ENCODE results near the gene IVD. TPM values are rescaled to one million over a fixed set of nuclear protein-coding genes. Genes with fewer than 3 reads are reported as not detected.

The IVD gene
- total RNA-seq, 1 donor = 60.1 TPM

DNA sequence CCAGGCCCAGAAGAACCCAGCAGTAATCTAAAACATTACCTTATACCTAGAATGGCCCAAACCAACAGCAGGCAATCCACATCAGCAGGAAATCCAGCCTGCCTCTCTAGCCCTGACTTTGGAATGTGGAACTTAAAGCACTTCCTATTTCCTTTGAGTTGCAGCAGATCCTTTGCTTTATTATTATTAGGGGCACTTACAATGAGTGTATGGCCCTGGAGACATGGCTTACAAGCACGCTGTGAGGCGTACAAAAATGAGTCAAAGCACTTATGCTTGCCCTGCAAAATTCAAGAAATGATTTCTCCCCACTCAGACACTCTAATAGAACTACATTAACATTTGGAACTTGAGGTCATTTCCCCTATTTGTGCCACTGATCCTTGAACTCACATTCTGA, 32.6 kb upstream of the IVD start:
- no peak for DNase-seq (ENCODE audit: low read depth in 2 of 3, low spot score in 2 of 3)

DNA sequence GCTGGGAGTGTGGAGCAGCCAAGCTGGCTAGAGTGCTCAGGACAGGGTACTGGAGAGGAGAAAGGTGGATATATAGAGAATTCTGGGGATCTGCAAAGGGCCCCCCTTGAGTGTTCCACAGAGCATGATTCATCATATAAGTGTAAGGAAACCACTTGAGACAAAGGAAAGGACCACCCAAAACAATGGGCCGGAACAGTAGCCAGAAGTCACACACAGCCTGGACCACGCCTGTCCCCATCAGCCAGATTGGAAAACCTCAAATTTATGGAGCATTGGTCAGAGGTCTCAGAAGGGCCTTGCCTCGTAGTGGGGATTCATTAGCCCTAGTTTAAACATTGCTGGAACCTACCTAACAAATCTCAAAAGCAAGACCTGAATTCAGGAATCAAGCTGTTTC, 28.0 kb upstream of the IVD start:
- DNase-seq (ENCODE audit: low read depth in 2 of 3, low spot score in 2 of 3) = no peak

DNA sequence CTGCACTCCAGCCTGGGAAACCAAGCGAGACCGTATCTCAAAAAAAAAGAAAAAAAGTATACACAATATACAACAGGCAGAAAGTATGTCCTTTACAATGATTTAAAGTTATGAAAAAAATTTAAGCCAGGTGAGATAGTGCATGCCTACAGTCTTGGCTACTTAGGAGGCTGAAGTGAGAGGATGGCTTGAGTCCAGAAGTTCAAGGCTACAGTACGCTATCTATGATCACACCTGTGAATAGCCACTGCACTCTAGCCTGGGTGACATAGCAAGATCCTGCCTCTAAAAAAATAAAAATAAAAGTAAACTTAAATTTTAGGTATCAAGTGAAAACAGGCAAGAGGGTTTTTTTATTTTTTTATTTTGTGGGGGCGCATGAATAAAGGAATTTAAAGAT, 26.2 kb upstream of the IVD start:
- DNase-seq (ENCODE audit: low read depth in 2 of 3, low spot score in 2 of 3) = no peak

DNA sequence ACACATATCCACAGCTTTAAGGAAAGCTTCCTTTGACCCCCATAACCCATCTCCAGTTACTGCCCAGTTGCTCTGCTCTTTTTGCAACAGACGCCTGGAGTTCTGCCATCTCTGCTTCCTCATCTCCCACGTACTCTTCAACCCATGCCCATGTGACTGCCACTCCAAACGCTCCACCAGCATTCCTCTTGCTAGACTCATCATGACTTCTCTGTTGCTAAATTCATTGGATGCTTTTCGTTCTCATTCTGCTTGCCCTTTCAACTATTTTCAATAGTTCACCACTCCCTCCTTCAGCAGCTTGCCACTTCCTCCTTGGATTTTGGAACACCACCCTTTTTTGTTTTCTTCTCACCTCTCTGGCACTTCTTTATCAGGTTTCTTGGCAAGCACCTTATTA, 25.7 kb upstream of the IVD start:
- DNase-seq (ENCODE audit: low read depth in 2 of 3, low spot score in 2 of 3) = no peak

DNA sequence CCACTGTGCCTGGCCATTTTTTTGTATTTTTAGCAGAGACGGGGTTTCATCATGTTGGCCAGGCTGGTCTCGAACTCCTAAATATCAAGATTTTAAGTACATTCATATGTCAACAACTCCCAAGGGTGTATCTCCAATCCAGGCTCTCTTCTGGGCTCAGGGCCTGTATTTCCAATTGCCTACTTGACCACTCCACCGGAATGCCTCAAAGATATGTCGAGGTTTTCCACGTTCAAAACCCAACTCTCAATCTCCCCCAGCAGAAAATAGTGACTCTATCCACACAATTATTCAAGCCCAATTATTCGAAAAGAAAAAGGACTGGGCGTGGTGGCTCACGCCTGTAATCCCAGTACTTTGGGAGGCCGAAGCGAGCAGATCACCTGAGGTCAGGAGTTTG, 25.0 kb upstream of the IVD start:
- DNase-seq (ENCODE audit: low read depth in 2 of 3, low spot score in 2 of 3) = no peak

DNA sequence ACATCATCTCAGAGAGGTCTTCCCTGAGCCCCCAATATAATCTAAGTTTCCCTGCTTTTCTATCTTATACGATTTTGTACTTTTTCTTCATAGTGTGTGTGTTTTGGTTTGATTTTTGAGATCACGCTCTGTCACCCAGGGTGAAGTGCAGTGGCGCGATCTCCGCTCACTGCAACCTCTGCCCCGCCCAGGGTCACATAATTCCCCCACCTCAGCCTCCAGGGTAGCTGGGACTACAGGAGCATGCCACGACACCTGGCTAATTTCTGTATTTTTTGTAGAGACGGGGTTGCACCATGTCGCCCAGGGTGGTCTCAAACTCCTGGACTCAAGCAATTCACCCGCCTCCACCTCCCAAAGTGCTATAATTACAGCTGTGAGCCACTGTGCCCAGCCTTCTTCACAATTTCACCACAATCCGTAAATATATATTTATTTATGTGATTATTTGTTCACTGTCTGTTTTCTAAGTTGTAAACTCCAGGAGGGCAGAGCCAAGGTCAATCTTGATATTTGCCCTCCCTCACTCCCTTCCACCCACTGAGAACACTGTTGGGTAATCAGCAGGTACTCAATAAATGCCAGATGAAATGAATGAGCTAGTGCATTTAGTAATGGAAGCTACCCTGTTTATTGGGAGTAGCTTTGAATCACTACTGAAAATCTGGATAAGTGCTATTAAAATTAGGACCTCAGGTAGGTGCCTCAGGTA, 23.6 kb upstream of the IVD start:
- DNase-seq (ENCODE audit: low read depth in 2 of 3, low spot score in 2 of 3) = no peak

DNA sequence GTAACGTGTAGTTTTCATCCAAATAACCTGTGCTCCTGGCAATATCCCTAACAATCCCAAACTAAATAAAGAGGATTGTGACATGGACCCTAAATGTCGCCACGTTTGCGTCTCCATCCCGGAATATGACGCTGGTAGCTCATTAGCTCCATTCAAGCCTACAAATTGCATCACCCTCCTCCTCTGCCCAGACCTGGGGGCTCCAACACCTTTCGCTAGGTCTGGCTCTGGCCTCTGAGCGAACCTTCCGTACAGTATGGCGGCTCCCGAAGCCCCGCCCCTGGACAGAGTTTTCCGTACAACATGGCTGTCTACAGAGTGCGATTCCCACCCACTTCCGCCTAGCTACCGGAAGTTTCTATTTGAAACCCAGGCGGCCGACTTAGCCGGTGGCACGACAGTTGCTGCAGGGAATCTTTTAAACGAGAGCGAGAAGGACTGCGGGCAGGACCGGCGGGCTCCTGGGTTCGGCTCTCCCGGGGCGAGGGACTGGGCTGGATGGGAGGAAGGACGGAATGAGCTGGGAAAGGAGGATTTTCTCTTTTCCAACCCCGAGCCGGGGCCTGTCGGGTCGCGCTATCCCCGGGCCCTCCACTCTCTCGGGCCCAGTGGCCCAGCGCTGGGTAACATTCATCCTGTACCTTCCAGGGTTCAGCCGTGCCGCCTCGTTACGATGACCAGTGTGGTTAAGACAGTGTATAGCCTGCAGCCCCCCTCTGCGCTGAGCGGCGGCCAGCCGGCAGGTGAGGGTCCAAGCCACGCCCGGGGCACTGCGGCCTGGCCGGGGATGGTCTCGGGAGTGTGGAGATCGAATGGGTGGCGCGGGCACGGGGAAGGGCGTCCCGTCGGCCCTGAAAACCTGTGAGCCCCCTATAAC, 22.8 kb upstream of the IVD start, which contains the start of gene KNSTRN:
KNSTRN (plus strand) TSS at position 142 of the 877 bp plus-strand sequence; CDS start at position 257, 115 bp downstream.
- DNase-seq (ENCODE audit: low read depth in 2 of 3, low spot score in 2 of 3) = peak; percentile 74 to 96 (median 90)

DNA sequence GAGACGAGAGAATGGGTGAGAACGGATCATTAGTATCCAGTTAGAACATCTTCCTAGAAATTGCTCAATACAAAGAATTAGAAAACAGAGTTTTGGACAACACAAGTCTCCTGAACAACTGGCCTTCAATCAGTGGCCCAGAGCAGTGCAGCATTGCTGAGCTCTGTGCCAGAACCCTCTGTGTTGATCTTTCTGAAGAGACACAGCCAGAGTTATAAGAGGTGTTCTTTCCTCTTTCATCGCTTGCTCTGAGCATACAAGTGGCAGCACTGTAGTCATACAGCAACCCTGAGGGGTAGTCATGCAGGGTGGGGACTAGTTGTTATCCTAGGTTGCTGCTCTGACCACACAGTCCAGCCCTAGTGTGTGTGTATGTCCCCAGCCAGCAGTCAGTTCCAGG, 19.1 kb upstream of the IVD start:
- DNase-seq (ENCODE audit: low read depth in 2 of 3, low spot score in 2 of 3) = no peak

DNA sequence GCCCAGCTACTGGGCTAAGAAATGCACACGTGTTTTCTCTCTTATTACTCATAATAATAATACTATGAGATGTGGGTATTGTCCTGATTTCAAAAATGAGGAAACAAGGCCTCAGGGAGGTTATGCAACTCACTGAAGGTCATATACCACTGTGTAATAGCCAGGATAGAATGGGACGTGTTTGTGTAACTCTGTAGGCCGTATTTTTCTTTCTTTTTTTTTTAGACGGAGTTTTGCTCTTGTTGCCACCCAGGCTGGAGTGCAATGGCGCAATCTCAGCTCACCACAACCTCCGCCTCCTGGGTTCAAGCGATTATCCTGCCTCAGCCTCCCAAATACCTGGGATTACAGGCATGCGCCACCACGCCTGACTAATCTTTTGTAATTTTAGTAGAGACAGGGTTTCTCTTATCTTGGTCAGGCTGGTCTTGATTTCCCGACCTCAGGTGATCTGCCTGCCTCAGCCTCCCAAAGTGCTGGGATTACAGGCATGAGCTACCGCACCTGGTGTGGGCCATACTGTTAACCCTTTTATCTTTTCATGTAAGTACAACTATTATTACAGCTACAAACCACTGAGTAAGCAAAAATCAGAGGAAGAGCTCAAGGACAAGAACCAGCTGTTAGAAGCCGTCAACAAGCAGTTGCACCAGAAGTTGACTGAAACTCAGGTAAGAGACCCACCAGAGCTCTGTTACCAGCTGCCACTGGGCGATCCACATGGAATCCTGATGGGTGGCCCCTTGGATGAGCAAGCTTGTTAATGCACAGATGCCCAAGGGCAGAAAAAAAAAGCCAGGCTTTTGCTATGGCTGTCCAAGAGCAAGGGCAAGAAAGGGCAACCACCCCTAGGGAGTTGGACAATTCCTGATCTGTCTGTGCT, 16.4 kb upstream of the IVD start:
- DNase-seq (ENCODE audit: low read depth in 2 of 3, low spot score in 2 of 3) = no peak

GRCh38 chr15:40389824-40390595, 15.6 kb upstream of the IVD start:
- DNase-seq (ENCODE audit: low read depth in 2 of 3, low spot score in 2 of 3) = no peak

DNA sequence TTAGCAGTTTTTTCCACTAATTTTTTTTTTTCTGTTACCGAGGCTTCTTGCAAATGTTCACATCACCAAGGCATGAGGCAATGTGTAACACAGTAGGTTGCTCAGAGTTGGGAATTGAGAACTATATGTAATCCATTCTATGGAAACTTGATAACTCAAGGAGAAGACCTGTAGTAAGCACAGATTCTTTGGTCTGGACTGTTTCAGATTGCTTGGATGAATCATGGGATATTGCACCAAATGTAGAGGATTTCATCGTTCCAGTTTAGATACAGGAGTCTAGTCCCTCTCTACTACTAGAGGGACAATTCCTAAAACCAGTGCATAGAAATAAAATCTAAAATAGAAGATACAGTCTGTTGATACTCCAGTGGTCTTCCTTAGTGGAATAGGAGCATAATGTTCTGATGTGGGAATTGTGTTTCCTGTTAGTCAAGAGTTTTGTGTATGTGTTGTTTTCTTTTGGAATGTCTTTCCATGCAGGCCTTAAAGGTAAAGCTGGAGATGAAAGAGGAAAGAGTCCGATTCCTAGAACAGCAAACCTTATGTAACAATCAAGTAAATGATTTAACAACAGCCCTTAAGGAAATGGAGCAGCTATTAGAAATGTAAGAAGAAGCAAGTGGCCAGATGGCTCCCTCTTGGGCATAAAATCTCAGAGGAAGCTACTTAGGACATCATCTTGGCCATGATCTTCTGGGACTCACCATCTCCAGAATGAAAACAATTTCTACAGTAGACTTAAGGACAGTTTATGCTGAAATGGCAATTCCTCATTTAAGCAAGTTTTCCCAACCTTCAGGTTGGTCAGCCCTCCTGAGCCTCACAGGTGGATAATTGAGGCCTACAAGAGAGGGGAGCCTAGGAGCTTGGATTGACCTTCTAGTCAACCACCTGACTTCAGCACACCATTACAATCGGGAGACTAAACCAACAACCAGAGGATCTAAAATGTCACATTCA, 12.3 kb upstream of the IVD start:
- no peak for DNase-seq (ENCODE audit: low read depth in 2 of 3, low spot score in 2 of 3)

DNA sequence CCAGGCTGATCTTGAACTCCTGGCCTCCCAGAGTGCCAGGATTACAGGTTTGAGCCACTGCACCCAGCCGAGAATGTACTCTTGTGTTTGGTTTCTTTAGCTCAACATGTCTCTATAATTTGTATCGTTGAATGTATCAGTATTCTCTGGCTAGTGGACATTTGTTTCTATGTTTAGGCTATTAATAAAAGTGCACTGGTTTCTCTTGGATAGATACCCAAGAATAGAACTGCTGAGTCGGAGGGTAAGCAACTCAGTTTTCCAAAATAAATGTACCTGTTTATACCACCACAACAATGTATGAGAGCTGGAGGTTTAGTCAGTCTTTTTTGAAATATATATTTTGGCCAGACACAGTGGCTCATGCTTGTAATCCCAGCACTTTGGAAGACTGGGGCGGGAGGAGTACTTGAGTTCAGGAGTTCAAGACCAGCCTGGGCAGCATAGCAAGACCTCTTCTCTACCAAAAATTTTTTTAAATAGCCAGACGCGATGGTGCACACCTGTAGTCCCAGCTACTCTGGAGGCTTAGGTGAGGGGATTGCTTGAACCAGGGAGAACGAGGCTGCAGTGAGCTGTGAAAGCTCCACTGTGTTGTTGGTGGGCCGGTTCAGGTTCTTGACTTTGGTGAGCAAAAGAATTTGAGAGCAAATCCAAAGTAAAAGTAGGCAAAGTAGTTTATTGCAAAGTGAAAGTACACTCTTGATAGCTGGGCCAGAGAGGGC, 7.7 kb upstream of the IVD start:
- no peak for DNase-seq (ENCODE audit: low read depth in 2 of 3, low spot score in 2 of 3)

- DNase-seq (ENCODE audit: low read depth in 2 of 3, low spot score in 2 of 3) = peak in 2 of 3 donors; percentile 70 to 74
These were observed 7.2 kb upstream of the IVD start for GRCh38 chr15:40398413-40398873.

DNA sequence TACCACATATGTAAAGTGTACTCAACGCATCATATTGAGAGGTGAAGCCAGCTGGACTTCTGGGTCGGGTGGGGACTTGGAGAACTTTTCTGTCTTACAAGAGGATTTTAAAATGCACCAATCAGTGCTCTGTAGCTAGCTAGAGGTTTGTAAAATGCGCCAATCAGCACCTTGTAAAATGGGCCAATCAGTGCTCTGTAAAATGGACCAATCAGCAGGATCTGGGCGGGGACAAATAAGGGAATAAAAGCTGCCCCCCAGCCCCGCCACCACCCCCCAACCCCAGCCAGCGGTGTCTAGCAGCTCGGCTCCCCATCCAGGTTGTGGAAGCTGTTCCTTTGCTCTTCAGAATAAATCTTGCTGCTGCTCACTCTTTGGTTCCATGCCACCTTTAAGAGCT, 6.2 kb upstream of the IVD start:
- DNase-seq (ENCODE audit: low read depth in 2 of 3, low spot score in 2 of 3) = no peak

DNA sequence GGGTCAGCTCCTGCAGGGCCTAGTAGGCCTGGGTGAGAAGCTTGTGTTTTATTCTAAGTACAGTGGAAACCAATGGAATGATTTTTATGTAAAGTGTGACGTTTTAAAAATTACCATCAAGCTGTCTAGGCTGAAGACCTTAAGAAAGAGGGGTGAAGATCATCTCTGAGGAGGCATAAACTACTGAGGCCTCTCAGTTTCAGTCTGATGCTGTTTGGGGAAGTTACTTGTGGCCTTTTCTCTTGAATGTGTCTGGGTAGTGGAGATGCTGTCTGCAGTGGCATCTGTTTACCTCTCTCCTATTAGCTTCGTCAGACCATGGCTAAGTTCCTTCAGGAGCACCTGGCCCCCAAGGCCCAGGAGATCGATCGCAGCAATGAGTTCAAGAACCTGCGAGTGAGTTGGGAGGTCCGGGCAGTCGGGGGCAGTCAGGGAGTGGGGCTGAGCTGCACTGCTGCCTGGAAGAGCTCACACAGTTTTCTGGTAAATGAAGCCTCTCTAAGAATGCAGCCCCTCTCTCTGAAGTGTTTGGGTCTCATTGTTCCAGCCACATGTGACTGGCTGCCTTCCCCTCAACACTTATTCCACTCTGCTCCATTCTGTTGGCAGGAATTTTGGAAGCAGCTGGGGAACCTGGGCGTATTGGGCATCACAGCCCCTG, 1.9 kb downstream of the IVD start:
- no peak for DNase-seq (ENCODE audit: low read depth in 2 of 3, low spot score in 2 of 3)

- DNase-seq (ENCODE audit: low read depth in 2 of 3, low spot score in 2 of 3) = no peak
These were observed 3.8 kb downstream of the IVD start for GRCh38 chr15:40409366-40409765.

GRCh38 chr15:40410476-40410875, 4.9 kb downstream of the IVD start:
- DNase-seq (ENCODE audit: low read depth in 2 of 3, low spot score in 2 of 3) = no peak
